ENCODE measurements around the gene TPO. TPM values are rescaled to one million over a fixed set of nuclear protein-coding genes. Genes with fewer than 3 reads are reported as not detected.
A peak's percentile ranks its signal among the peaks of the same experiment; 100 is the strongest.

Gene TPO
- total RNA-seq, 1 donor from 2014 or later = not detected

DNA sequence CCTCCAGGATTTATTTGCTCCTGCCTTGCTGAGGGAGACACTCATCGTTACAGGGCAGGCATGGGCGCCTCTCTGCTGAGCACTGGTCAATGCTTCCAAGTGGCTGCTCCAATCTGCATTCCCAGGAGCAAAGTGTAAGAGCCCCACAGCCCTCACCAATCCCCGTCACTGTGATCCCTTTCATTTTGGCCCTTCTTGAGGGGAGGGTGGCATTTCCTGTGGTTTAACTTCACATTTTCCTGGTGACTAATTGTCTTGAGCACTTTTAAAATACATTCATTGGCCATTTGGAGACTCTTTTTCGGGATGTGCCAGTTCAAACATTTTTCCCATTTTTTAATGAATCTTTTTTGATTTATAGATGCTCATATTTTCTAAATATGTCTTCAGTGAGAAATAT is 33.0 kb downstream of the TPO start:
- DNase-seq (ENCODE audit: low read depth) = no peak

DNA sequence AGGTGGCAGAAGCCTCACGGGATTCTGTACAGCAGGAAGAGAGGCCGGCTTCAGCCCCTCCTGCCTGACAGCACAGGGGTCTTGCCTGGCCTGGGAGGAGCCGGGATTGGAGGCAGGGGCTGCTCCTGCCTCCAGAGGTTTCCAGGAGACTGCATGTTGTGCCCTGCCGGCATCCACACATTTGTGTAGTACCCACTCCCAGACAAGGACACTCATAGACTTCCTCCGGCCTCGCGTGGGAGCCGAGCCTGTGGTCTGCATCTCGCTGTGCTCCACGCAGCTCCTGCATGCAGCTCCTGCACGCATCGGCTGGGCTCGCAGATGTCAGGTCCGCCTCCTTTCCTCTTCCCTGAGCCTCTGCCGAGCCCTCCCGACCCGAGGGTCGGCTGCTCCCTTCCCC is 34.7 kb downstream of the TPO start:
- no peak for DNase-seq (ENCODE audit: low read depth)

DNA sequence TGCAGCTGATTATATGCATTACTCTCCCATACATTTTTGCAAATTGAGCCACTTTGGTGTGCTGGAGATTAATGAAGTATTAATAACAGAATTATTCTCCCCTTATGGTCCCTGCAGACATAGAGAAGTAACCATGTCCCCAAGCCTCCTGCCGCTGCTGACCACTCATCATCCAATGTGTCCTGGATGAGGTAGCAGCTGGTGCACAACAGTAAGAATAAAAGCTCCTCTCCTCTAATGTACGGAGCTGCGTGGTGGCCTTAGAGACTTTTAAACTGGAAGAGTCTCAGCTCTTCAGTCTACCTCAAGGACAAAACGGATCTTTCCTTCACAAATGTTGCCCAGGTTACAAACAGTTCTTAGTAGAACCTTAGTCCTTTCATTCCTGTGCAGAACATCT is 37.7 kb downstream of the TPO start:
- no peak for DNase-seq (ENCODE audit: low read depth)

DNA sequence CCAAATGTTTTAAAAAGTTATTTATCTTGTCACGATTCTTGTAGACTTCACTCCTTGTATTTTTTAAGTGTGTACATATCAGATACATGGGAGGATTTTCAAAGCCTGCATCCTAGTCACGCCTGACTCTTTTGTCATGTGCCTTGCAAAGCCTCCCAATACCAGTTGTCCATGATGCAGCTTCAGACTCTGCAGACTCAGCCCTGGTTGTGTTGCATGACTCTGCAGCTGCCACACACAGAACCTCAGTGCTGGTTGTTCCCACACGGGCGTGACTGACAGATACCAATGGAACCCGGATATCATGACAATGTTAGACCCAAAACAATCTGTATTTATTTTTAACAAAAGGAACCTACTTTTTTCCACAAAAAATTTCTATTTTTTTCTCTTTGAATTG is 38.2 kb downstream of the TPO start:
- DNase-seq (ENCODE audit: low read depth) = peak; percentile 4

DNA sequence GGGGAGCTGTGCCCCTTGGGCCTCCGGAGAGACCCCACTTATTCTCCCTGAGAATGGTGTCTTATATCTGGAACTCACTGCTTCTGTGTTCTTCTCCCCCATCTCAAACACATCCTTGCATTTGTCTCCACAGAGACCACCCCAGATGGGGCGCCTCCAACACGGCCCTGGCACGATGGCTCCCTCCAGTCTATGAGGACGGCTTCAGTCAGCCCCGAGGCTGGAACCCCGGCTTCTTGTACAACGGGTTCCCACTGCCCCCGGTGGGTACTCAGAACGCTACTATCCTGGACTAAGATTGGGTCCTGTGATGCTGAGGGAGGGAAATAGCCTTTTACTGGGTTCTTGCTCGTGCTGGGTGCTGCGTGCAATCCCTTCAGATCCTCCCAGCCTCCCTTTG is 40.3 kb downstream of the TPO start:
- no peak for DNase-seq (ENCODE audit: low read depth)

DNA sequence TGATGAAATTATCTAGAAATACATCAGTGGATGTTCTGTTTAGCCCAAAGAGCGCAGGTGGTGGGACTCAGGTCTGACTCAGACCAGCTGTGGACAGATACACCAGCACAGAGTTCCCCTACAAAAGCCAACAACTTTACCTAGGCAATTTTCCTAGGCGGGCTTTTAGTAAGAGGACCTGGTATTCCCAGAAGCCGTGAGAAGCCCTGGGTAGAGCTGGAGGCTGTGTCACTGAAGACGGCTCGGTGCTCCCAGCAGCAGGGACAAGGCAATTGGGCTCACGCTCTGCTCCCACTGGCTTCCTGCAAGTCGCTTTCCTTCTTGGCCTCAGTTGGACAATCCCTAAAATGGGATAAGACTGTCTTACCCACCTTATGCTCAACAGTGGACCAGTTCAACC is 41.1 kb downstream of the TPO start:
- no peak for DNase-seq (ENCODE audit: low read depth)

DNA sequence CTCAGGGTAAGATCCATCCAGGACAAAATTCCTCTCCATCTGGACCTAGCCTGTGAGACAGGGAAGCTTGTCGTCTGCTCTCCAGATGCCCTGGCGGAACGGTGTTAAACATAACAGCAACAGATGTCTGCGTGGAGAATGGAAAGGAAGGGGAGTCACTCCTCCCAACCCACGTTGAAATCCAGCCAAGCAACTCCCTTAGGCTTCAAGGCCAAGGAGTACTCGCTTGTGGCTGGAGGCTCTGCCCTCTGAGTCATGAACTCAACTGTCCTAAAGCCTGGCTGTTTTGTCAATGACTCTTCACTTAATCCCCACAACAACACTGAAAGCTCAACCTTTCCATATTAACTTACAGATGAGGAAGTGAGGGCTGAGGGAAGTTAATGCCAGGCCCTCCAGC is 42.2 kb downstream of the TPO start:
- DNase-seq (ENCODE audit: low read depth) = peak; percentile 38

DNA sequence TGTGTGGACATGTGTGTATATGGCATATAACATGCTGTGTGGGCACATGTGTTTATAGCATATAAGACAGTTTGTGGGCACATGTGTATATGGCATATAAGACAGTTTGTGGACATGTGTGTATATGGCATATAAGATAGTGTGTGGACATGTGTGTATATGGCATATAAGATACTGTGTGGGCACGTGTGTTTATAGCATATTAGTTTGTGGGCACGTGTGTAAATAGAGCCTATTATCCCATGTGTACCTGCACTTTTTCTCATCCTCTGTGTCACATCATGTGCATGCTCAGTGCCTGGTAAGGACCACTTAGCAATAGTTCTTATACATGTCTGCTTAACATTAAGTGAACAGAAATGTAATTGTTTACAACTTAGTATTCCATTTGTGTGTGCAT is 45.2 kb downstream of the TPO start:
- no peak for DNase-seq (ENCODE audit: low read depth)

DNA sequence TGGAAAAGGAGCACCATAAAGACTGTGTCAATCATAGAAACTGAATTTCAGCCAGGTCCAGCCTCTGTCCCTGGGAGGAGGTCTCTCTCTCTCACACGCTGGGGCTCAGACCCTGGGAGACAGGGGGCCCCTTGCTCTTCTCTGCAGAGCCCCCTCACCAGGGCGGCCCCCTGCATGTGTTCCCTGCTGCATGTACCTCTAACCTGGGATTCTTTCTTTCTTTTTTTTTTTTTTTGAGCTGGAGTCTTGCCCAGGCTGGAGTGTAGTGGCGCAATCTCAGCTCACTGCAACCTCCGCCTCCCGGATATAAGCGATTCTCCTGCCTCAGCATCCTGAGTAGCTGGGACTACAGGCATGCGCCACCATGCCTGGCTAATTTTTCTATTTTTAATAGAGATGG is 46.5 kb downstream of the TPO start:
- DNase-seq (ENCODE audit: low read depth) = no peak

DNA sequence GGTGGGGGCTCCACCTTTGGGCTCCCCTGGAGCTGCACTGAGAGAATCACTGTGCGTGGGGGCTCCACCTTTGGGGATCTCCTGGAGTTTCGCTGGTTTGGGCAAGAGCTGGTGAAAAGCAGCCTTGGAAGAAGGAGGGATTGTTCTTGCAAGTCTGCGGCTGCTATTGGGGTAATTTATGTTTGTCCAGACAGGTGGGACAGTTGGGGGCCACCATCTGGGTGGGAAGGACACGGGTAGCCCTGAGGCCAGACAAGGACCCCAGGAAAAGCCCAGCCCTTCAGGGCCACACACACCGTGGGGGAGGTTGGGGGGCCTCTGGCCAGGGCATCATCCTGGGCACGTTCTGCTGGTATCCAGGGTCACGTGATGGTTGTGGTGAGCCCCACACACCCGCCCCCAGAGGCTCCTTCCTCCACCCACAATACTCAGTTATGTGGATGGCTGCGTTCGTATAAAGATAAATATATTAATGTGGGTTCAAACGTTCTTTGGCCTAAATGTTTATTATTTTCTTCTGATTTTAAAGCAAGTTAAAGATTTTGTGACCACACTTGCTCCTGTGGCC is 47.7 kb downstream of the TPO start:
- DNase-seq (ENCODE audit: low read depth) = no peak

DNA sequence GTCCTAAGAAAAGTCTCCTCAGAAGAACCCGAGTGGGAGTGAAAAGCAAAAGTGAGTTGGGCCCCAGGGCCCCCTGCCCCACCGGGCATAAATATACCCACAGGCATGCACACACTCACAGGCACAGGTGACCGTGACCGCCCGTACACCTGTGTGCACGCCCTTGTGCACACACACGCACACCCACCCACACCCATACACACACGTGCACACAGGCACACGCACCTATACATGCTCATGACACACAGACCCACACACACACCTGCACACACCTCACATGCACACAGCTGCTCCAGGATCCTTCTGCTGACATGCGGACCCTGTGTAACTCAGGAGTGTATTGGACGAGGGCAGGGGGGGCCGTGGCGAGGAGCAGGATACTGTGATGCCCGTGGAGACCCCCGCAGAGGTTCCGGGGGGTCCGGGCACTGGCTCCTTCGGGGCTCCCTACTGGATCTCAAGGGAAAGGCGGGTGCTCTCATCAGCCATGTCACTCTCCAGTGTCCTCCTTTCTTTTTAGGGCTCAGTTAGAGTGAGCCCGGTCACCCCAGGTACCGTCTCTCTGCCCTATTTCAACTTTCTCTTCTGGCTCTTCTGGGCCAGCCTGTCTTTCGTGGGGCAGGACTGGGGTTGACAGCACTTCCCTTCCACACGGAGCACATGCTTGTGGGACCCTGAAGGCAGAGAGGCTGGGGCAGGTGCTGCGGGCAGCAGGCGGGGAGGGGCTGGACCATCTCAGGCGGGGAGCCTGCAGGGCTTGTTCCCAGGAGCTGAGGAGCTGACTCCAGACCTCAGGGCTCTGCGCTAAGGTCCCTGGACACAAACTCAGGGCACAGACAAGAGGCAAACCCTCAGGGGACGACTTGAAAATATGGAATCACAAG is 48.5 kb downstream of the TPO start:
- no peak for DNase-seq (ENCODE audit: low read depth)

DNA sequence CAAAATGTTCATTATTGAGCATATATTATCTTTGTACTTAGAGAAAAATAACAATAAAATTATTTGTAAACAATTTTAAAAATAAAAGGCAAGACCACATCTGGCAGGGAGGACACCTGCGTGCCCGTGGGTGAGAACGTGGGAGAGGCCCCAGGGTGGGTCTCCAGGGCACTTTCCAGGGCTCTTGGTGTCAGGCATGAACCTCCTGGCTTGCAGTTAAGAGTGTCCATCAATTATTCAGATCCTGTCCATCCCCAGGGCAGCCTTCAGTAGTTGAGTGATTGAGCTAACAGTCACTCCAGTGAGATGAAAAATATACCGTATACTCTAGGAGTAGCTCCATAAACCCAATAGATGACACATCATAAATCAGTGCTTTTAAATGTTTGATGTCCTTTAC is 49.7 kb downstream of the TPO start:
- DNase-seq (ENCODE audit: low read depth) = no peak

DNA sequence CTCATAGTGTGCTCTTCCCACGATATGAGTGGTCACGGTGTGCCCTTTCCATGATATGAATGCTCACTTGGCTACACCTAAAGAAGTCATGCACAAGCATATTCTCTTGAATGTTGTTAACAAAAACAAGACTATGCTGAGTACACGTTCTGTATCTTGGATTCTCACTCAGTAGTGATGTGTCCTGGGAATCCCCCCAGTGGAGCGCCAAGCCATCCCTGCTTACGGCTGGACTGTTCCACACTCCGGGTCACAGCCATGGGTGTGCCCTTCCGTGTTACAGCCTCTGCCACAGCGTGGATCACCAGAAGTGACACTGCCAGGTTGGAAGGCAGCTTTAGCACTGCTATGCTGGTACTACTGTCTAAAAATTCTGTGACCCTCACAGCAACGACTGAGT is 59.1 kb downstream of the TPO start:
- DNase-seq (ENCODE audit: low read depth) = no peak

DNA sequence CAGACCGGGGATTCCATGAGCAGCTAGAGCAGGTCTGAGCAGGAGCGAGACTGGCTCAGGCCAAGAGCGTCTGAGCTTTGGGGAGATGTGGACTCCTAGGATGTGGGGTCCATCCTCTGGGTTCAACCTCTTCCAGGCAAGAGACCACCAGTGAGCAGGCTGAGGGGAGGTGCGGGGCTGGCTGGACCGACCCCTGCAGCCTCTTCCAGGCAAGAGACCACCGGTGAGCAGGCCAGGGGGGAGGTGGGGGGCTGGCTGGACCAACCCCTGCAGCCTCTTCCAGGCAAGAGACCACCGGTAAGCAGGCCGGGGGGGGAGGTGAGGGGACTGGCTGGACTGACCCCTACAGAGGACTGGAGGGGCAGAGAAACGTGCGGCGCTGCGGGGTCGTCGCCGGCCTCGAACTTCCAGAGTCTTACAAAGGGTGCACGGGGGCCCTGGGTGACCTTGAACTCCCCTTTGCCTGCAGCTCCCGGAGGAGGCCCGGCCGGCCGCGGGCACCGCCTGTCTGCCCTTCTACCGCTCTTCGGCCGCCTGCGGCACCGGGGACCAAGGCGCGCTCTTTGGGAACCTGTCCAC is 63.4 kb downstream of the TPO start:
- no peak for DNase-seq (ENCODE audit: low read depth)

DNA sequence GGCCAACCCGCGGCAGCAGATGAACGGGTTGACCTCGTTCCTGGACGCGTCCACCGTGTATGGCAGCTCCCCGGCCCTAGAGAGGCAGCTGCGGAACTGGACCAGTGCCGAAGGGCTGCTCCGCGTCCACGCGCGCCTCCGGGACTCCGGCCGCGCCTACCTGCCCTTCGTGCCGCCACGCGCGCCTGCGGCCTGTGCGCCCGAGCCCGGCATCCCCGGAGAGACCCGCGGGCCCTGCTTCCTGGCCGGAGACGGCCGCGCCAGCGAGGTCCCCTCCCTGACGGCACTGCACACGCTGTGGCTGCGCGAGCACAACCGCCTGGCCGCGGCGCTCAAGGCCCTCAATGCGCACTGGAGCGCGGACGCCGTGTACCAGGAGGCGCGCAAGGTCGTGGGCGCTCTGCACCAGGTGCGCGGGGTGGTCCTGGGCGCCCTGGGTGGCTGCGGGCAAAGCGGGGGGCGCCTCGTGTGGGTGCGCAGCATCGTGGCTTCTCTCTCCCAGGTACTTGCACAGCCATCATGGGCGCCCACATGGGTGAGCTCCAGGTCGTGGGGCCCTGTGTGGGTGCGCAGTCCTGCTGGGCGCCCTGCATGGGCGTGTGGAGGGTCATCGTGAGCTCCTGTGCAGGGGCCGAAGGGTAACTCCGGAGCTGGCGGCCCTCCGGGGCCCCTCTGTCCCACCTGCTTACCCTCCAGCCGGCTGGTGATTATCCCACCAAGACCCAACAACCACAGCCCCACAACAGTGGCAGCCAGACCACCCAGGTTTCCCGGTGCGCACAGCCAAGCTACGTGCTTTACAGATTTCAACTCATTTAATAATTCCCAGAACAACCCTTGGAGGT is 64.2 kb downstream of the TPO start:
- DNase-seq (ENCODE audit: low read depth) = no peak

DNA sequence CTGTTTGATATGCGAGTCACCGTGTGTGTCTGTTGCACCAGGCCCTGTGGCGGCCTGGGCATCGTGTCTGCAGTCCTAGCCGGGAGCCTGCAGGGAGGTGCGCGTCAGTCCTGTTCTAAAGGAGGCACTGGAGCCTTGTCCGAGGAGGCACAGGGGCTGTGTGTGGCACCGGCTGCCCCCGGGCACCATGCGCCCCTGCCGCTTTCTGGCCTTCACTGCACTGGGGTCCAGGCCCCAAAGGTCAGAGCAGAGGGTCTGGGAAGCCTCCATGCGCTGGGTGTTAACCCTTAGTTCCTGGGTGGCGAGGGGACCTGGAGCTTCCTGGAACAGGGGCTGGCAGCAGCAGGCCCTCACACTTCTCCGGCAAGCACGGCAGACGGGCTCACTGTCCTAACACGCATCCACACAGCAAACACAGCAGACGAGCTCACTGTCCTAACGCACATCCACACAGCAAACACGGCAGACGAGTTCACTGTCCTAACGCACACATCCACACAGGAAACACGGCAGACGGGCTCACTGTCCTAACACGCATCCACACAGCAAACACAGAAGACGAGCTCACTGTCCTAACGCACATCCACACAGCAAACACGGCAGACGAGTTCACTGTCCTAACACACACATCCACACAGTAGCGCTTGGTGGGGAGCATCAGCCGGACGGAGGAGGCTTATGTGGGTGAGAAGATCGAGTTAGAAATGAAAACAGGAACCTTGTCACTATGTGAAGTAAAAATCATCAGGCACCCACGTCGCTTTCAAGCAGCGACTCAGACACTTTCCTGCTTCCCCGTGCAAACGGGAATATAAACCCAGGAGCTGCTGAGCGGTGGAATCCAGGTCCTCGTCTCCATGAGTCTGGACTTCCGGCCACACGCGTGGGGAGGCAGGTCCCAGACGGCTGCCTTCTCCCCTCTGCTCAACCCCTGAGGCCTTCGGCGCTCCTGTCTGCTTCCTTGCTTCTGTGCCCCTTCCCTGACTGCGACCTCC is 65.3 kb downstream of the TPO start:
- no peak for DNase-seq (ENCODE audit: low read depth)

DNA sequence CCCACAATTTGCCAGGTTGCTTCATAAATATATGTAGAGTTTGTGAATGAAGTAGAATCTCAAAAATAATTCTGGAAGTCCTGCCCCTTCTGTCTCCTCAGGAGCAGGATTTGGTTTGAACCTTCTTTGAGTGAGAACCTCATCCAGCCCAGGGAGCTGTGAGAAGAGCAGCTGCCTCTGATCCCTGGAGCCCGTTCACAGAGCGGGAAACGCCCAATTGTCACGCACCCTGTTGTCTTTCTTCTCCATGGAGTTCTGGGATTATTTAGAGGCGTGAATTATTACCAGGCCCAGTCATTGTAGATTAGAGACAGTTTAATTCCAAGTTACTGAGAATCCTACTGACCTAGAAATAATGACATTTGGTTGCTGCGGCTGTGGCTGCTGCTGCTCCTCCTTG is 66.1 kb downstream of the TPO start:
- DNase-seq (ENCODE audit: low read depth) = peak; percentile 8

DNA sequence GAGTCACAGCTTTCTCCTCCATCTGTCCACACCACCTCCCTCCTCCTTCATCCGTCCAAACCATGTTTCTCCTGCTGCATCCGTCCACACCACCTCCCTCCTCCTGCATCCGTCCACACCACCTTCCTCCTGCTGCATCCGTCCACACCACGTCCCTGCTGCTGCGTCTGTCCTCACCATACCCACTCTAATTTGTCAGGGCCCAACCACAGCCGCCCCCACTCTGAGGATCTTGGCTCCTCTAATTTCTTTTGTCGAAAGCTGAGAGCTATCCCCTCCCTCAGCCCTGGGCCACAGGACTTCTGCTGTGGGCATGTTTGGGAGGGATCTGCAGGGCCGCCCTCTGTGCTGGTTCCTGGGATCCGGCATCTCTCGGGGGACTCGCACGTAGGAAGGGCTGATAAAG is 67.4 kb downstream of the TPO start:
- DNase-seq (ENCODE audit: low read depth) = no peak

DNA sequence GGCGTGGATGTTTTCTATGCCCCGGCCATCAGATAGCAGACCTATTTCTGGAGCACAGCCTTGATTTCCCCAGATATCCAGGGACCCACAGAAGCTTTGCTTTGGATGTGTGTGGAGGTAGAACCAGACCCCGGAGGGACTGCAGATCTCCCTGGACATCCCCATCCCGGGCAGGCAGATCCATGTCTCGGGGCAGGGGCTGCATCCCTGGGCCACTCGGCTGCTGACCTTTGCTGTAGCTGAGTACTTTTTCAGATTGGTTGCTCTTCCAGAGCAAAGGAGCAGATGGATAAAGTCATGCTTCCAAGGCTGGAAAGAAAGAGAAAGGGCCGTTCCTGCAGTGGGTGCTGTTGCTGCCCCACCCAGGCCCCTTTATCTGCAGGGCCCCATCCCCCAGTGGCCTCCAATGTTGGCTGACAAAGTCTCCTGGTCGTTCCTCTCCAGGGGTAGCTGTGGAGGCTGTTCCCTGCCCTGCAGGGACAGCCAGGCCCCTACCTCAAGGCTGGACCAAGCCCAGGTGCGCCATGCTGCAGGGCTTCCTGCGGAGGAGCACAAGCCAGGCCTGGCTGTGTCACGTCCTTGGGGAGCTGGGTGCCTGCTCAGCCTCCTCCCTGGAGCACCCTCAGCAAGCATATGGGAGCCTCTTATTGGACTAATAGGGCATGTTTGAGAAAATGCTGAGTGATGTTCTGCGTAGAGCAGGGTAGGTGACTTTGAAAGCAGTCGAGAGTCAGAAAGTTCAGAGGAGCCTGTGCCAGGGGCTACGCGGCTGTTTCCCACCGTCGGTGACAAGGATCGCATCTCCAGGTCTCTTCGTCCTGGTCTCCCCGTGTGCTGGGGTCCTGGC is 68.4 kb downstream of the TPO start:
- no peak for DNase-seq (ENCODE audit: low read depth)

DNA sequence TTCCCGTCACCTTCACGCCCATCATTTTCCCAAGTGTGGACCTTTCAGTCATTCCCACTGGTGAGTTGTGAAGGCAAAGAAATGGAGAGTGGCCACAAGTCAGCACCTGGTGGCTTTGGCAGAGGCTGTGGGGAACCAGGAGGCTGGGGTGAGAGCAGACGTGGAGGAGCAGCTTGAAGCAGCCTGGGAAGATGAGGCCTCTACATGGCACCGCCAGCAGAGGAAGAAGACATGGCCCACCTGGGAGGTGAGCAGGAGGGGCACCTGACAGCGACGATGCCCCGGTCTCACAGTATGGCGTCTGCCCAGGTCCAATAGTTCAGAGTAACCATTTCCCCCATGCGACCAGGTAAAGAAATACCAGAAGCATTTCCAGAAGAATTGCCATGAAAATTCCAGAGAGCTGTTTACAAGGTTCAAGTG is 69.0 kb downstream of the TPO start:
- no peak for DNase-seq (ENCODE audit: low read depth)

Data from myocyte (in vitro differentiated cells).